Measurements from ENCODE around the gene ARMC5.
A peak's percentile ranks its signal among the peaks of the same experiment; 100 is the strongest.
"Not testable (repeated sequence)": the region's sequence is repeated elsewhere in the genome, so short reads cannot be mapped to it uniquely, and the experiment has no call there.

ARMC5 gene, protein sequence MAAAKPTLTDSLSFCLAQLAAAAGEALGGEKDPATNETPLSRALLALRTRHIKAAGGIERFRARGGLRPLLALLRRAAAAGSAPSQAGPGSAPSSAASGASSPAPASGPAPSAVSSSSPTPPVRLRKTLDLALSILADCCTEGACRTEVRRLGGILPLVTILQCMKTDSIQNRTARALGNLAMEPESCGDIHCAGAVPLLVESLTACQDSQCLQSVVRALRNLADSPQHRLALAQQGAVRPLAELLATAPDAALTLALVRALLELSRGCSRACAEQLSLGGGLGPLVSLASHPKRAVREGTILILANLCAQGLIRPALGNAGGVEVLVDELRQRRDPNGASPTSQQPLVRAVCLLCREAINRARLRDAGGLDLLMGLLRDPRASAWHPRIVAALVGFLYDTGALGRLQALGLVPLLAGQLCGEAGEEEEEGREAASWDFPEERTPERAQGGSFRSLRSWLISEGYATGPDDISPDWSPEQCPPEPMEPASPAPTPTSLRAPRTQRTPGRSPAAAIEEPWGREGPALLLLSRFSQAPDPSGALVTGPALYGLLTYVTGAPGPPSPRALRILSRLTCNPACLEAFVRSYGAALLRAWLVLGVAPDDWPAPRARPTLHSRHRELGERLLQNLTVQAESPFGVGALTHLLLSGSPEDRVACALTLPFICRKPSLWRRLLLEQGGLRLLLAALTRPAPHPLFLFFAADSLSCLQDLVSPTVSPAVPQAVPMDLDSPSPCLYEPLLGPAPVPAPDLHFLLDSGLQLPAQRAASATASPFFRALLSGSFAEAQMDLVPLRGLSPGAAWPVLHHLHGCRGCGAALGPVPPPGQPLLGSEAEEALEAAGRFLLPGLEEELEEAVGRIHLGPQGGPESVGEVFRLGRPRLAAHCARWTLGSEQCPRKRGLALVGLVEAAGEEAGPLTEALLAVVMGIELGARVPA

GRCh38 chr16:31458844-31459686 lies at the start of gene ARMC5:
TSS of gene ARMC5 (plus strand) at chr16:31459501. CDS start at chr16:31459525, 24 bp downstream.
- peaks cover 40% of the 10 kb centered on the region for H3K4me1 ChIP-seq (ENCODE audit: control insufficient read depth, insufficient read depth, low read length, unreplicated experiment)
- H3K4me3 ChIP-seq (ENCODE audit: low read depth, low read length), result peak within 1 kb of the TSS; percentile 84
- no peaks in the 10 kb centered on the region for H3K27me3 ChIP-seq (ENCODE audit: insufficient read depth, low read length)
- H2AFZ ChIP-seq (ENCODE audit: low read length, unreplicated experiment), result peak within 1 kb of the TSS; percentile 9
- peaks cover 41% of the 10 kb centered on the region for H3K79me2 ChIP-seq (ENCODE audit: control insufficient read depth, insufficient read depth, low read length, unreplicated experiment)
- no peaks in the 10 kb centered on the region for H3K36me3 ChIP-seq (ENCODE audit: insufficient read depth, low read length)
- peak within 1 kb of the TSS; percentile 90 for H3K27ac ChIP-seq (ENCODE audit: low read depth, low read length)

- H2AFZ ChIP-seq (ENCODE audit: low read length, unreplicated experiment), result no peak overlapping the region
- H3K27ac ChIP-seq (ENCODE audit: low read depth, low read length), result no peak overlapping the region
- H3K27me3 ChIP-seq (ENCODE audit: insufficient read depth, low read length), result peaks cover 29% of the 10 kb centered on the region
- H3K4me1 ChIP-seq (ENCODE audit: control insufficient read depth, insufficient read depth, low read length, unreplicated experiment), result no peaks in the 10 kb centered on the region
- no peaks in the 10 kb centered on the region for H3K36me3 ChIP-seq (ENCODE audit: insufficient read depth, low read length)
- no peaks in the 10 kb centered on the region for H3K79me2 ChIP-seq (ENCODE audit: control insufficient read depth, insufficient read depth, low read length, unreplicated experiment)
- no peak overlapping the region for H3K4me3 ChIP-seq (ENCODE audit: low read depth, low read length)
These were observed 49.2 kb upstream of the ARMC5 start for GRCh38 chr16:31410082-31410481.

DNA sequence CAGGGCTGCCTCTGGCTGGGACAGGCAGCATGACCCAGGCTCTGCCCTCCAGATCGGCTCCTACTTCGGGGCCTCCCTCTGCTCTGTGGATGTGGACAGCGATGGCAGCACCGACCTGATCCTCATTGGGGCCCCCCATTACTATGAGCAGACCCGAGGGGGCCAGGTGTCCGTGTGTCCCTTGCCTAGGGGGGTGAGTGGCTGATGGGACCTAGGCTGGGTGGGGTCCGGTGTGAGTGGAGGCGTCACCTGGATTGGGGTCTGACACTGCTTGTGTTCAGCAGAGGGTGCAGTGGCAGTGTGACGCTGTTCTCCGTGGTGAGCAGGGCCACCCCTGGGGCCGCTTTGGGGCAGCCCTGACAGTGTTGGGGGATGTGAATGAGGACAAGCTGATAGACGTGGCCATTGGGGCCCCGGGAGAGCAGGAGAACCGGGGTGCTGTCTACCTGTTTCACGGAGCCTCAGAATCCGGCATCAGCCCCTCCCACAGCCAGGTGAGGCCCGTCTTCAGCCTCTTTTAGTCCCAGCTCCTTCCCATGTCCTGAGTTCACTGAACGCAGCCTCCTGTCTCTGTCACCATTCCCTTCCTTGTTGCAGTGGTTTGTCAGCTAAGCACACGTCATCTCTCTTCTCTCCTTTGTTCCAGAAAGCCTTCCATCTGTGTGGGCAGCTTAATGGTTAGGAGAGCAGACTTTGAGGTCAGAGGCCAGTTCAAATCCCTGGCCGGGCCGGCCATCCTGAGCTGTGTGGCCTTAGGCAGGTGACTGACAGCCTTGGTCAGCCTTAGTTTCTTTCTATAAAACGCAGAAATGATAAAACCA lies 48.1 kb upstream of the ARMC5 start:
- no peaks in the 10 kb centered on the region for H3K4me1 ChIP-seq (ENCODE audit: control insufficient read depth, insufficient read depth, low read length, unreplicated experiment)
- H3K4me3 ChIP-seq (ENCODE audit: low read depth, low read length), result no peak overlapping the region
- H3K36me3 ChIP-seq (ENCODE audit: insufficient read depth, low read length), result no peaks in the 10 kb centered on the region
- H3K27me3 ChIP-seq (ENCODE audit: insufficient read depth, low read length), result peaks cover 39% of the 10 kb centered on the region
- H3K79me2 ChIP-seq (ENCODE audit: control insufficient read depth, insufficient read depth, low read length, unreplicated experiment), result no peaks in the 10 kb centered on the region
- H3K27ac ChIP-seq (ENCODE audit: low read depth, low read length), result no peak overlapping the region
- H2AFZ ChIP-seq (ENCODE audit: low read length, unreplicated experiment), result no peak overlapping the region

- H3K27me3 ChIP-seq (ENCODE audit: insufficient read depth, low read length), result peaks cover 43% of the 10 kb centered on the region
- H3K79me2 ChIP-seq (ENCODE audit: control insufficient read depth, insufficient read depth, low read length, unreplicated experiment), result no peaks in the 10 kb centered on the region
These were observed 46.6 kb upstream of the ARMC5 start for GRCh38 chr16:31412750-31413149.

GRCh38 chr16:31413381-31413780 lies 45.9 kb upstream of the ARMC5 start:
- no peaks in the 10 kb centered on the region for H3K4me1 ChIP-seq (ENCODE audit: control insufficient read depth, insufficient read depth, low read length, unreplicated experiment)
- no peak overlapping the region for H2AFZ ChIP-seq (ENCODE audit: low read length, unreplicated experiment)
- H3K27ac ChIP-seq (ENCODE audit: low read depth, low read length), result no peak overlapping the region
- peaks cover 40% of the 10 kb centered on the region for H3K27me3 ChIP-seq (ENCODE audit: insufficient read depth, low read length)
- H3K79me2 ChIP-seq (ENCODE audit: control insufficient read depth, insufficient read depth, low read length, unreplicated experiment), result no peaks in the 10 kb centered on the region
- H3K4me3 ChIP-seq (ENCODE audit: low read depth, low read length), result no peak overlapping the region
- no peaks in the 10 kb centered on the region for H3K36me3 ChIP-seq (ENCODE audit: insufficient read depth, low read length)

More at GRCh38 chr16:31412750-31413149, 46.6 kb upstream of the ARMC5 start:
- Histone ChIP-seq H3K4me1 (ENCODE audit: control insufficient read depth, insufficient read depth, low read length, unreplicated experiment) (no peaks in the 10 kb centered on the region), H3K36me3 (ENCODE audit: insufficient read depth, low read length) (no peaks in the 10 kb centered on the region), H3K27ac (ENCODE audit: low read depth, low read length) (no peak overlapping the region), H3K4me3 (ENCODE audit: low read depth, low read length) (no peak overlapping the region), H2AFZ (ENCODE audit: low read length, unreplicated experiment) (no peak overlapping the region)

GRCh38 chr16:31413943-31414342 lies 45.4 kb upstream of the ARMC5 start:
- Histone ChIP-seq H3K4me3 (ENCODE audit: low read depth, low read length) (no peak overlapping the region), H2AFZ (ENCODE audit: low read length, unreplicated experiment) (no peak overlapping the region), H3K27me3 (ENCODE audit: insufficient read depth, low read length) (peaks cover 40% of the 10 kb centered on the region), H3K79me2 (ENCODE audit: control insufficient read depth, insufficient read depth, low read length, unreplicated experiment) (no peaks in the 10 kb centered on the region), H3K4me1 (ENCODE audit: control insufficient read depth, insufficient read depth, low read length, unreplicated experiment) (no peaks in the 10 kb centered on the region), H3K27ac (ENCODE audit: low read depth, low read length) (no peak overlapping the region), H3K36me3 (ENCODE audit: insufficient read depth, low read length) (no peaks in the 10 kb centered on the region)

- no peak overlapping the region for H2AFZ ChIP-seq (ENCODE audit: low read length, unreplicated experiment)
- H3K36me3 ChIP-seq (ENCODE audit: insufficient read depth, low read length), result no peaks in the 10 kb centered on the region
- no peak overlapping the region for H3K4me3 ChIP-seq (ENCODE audit: low read depth, low read length)
- no peak overlapping the region for H3K27ac ChIP-seq (ENCODE audit: low read depth, low read length)
- H3K79me2 ChIP-seq (ENCODE audit: control insufficient read depth, insufficient read depth, low read length, unreplicated experiment), result no peaks in the 10 kb centered on the region
- H3K27me3 ChIP-seq (ENCODE audit: insufficient read depth, low read length), result peaks cover 40% of the 10 kb centered on the region
- H3K4me1 ChIP-seq (ENCODE audit: control insufficient read depth, insufficient read depth, low read length, unreplicated experiment), result no peaks in the 10 kb centered on the region
These were observed 44.6 kb upstream of the ARMC5 start for GRCh38 chr16:31414706-31415105.

GRCh38 chr16:31416371-31416770 lies 42.9 kb upstream of the ARMC5 start:
- H3K27me3 ChIP-seq (ENCODE audit: insufficient read depth, low read length), result peaks cover 40% of the 10 kb centered on the region
- H2AFZ ChIP-seq (ENCODE audit: low read length, unreplicated experiment), result no peak overlapping the region
- H3K27ac ChIP-seq (ENCODE audit: low read depth, low read length), result no peak overlapping the region
- no peaks in the 10 kb centered on the region for H3K79me2 ChIP-seq (ENCODE audit: control insufficient read depth, insufficient read depth, low read length, unreplicated experiment)
- no peaks in the 10 kb centered on the region for H3K36me3 ChIP-seq (ENCODE audit: insufficient read depth, low read length)
- no peaks in the 10 kb centered on the region for H3K4me1 ChIP-seq (ENCODE audit: control insufficient read depth, insufficient read depth, low read length, unreplicated experiment)
- H3K4me3 ChIP-seq (ENCODE audit: low read depth, low read length), result no peak overlapping the region

- not testable (repeated sequence) for H3K79me2 ChIP-seq (ENCODE audit: control insufficient read depth, insufficient read depth, low read length, unreplicated experiment)
These were observed 42.3 kb upstream of the ARMC5 start for GRCh38 chr16:31417036-31417435.

More at GRCh38 chr16:31417036-31417435, 42.3 kb upstream of the ARMC5 start:
- H3K4me1 ChIP-seq (ENCODE audit: control insufficient read depth, insufficient read depth, low read length, unreplicated experiment); H2AFZ ChIP-seq (ENCODE audit: low read length, unreplicated experiment); H3K27ac ChIP-seq (ENCODE audit: low read depth, low read length); H3K4me3 ChIP-seq (ENCODE audit: low read depth, low read length); H3K36me3 ChIP-seq (ENCODE audit: insufficient read depth, low read length): not testable (repeated sequence)
- H3K27me3 ChIP-seq (ENCODE audit: insufficient read depth, low read length), result peaks cover 40% of the 10 kb centered on the region

All from ACC112 (cell line).